T-helper 22 cell (primary cell): ENCODE measurements around the gene ANKRD33B.

Experiments
- DNase-seq: peaks from one replicate; pipeline ENCODE4 v3.0.0-alpha.2; 2020; ENCODE audit warnings: low read depth

Gene ANKRD33B

DNA sequence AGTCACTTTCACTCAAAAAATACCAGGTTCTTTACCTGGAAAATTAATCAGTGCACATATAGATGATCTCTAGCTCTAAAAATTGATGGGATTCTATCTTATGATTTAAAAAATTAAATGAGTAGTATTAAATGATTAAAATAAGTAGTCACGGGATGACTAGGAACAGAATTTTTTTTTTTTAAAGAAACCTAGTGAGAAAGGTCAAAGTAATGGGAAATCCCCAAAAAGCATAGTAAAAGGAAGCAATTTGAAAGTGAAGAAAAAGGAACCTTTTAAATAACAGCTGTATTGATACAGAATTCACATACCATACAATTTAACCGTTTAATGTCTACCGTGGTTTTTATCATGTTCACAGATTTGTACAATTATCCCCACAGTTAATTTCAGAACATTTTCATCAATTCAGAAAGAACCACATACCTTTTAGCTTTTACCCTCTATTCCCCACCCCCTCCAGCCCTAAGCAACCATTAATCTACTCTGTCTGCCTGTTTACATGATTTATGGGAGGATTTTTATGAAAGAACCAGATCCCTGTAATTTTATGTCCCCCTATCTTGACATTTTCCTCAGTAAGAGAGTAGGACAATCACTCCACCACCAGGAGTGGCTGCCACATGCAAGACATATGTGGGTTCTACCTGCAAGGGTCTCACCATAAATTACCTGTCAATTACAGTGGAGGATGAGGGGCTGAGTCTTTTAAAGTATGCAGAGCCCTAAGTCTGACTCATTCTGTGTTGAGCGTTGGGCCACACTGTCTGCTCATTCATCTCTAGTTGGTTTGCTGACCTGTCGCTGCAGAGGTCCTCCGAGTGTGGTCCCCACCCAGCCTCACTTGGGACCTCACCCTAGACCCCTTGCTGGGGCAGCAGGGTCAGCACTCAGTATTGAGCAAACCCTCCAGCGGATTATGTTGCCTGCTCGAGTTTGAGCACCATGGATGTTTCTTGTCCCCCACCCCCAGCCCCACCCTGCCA, 16.0 kb downstream of the ANKRD33B start:
- DNase-seq = no peak

DNA sequence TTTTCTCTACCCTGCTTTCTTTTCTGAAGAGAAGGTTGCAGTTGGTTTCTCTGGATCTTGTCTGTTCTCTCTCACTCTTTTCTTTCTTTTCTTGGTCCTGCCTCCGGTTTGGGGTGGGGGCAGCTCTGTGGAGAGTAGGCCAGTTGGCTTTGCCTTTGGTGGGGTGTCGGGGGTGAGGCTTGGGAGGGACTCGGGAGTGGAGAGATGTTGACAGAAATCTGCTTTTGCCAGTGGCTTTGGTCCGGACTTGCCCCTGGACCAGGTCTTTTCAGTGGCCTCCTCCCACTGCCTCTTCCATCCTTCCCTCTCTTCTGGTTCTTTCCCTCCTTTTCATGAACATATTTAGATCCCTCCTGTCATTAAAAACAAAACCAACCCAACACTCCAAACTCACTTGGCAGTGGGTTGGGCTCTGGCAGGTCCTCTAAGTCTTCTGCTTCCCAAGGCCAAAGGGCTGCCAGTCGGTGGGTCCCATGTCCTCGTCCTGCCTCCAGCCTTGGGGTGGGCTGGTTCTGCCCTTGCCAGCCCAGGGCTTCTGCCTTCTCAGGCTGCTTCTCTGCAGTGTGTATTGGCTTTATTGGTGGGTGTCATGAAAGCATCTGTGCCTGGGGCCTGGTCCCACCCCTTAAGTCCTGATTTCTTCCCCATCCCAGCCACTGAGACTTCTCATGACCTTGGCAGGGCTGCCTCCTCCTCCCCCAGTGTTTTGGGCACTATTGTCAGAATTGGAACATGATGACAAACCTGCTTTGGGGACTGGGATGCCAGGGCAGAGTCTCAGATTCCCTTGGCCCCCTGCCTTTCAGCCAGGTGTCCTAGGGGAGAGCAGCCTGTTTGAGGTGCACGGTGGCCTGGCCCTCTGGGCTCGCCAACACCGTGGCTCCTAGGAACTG, 16.9 kb downstream of the ANKRD33B start:
- no peak for DNase-seq

DNA sequence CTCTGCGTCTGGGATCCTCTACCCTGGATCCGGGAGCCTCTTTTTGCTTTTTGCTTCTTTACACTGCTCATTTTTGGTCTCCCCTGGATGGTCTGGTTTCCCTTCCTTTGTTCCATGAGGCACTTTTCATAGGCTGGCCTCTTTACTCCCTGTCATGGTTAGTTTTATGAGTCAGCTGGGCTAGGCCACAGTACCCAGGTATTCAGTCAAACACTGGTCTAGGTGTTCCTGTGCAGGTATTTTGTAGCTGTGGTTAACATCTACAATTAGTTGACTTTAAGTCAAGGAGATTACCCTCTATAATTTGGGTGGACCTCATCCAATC, 17.5 kb downstream of the ANKRD33B start:
- no peak for DNase-seq

DNA sequence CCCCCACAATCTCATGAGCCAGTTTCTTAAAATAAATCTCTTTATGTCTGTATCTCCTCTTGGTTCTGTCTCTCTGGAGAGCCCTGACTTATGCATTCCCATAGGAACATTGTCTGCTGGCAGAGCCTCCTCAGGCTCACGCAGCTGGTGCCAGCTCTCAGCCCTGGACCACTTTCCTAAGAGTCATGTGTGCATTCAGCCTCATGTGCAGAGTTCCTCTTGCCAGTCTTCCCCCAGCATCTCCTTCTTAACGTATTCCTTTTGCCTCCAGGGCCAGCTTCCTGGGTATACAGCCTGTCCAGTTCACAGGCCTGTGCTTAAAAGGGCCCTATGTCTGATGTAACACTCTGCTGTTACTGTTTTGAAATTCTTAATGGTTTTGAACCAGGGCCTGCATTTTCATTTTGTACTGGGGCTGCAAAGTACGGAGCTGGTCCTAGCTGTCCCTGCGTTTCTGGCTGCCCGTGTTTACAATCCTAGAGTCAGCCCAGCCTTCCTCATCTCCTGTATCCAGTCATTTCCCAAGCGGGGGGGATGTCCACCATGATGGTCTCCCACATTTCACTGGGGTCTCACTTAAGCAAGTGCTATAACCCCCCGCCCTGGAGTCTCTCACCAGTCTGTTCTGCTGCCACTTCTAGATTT, 18.1 kb downstream of the ANKRD33B start:
- DNase-seq = no peak

DNA sequence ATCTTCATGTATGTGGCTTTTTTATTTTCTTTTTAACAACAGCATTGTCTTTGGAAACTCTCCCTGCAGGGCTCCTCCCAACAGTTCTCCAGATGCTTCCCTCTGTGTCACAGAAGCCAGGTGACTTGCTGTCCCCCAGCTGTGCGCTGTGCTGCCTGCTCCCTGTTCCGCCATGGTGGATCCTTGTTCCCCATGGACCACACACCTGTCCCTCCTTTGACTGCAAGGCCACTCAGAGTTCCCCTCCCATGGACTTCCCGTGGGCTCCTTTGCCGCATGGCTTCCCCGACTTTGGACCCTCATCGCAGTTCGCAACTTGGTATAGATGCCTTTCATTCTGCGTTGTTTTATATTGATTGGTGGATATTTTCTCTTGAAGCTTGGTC, 18.6 kb downstream of the ANKRD33B start:
- DNase-seq = no peak

DNA sequence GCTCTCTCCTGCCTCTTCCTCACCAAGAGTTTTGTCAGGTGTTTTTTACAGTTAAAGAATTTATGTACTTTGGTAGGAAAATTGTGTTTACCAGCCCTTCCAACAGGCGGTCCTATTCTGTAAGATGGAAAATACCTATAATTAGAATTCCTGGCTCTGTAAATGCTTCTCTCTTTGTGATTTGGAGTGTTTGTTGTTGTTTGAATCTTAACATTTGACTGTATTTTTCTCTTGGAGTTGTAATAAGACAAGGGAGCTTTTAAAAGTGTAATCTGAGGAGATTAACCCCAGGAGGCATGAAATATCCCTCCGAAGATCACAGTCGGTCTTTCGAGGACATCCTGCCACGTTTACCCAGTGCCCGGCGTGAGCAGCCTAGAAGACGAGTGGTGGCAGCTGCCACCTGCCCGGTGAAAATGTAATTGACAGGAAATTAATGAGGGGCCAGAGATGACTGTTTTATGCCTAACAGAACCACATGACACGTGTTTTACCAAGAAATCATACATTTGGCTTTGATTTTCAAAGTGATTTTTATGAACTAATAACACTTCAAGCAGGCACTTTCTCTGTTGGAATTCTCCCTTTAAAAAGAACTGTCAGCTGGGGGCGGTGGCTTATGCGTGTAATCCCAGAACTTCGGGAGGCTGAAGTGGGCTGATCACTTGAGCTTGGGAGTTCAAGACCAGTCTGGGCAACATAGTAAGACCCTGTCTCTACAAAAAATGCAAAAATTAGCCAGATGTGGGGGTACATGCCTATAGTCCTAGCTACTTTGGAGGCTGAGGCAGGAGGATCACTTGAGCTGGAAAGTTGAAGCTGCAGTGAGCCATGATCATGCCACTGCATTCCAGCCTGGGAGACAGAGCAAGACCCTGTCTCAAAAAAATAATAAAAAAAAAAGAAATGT, 20.0 kb downstream of the ANKRD33B start:
- no peak for DNase-seq

DNA sequence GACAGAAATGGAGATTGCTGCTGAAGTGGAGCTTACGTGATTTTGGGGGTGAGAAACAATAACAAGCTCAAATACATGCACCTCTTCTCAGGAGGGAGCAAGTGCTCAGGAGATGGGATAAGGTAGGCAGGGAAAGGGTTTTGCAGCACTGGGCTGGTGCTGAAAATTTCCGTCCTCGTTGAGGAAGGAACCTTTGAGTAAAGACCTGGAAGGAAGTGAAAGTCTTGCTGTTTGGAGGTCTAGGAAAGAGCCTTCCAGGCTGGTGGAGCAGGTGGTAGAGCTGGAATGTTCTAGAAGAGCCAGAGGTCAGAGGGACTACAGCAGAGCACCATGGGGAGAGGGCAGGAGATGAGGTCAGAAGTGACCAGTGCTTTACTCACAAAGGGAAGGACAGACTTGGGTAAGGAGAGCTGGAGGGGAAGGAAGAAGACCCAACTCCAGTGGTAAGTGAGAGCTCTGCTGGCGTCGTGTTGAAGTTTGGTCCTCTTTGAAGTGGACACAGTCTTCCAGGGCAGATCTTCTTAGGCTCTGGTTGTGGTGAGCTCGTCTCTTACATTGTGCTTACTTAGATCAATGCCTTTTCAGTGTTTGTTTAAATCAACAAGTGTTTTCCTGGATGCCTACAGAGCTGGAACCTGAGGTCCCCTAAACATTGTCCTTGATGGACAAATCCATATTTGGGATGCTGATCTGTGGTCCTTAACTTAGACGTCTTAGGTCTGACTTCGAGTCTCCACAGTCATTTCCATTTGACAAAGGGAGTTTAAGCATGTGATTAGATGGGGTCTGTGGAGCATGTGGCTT, 21.0 kb downstream of the ANKRD33B start:
- DNase-seq = no peak

DNA sequence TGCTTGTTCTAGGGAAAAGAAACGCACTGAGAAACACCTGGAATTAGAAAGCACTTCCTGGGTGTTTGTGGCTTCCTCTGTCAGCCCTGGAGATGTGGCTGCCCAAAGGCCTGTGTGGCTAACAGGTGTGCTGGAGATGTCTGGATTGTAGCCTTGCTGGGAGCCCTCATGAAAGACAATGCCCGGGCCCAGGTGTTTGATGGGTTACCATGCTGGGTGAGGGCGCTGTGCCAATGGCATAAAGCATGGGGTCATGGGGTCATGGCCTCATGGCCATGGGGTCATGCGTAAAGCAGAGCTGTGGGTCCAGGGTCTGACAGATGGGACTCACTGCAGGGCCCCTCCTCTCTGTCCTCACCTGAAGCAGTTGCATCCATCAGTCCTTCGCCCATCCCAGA, 21.6 kb downstream of the ANKRD33B start:
- DNase-seq = no peak

DNA sequence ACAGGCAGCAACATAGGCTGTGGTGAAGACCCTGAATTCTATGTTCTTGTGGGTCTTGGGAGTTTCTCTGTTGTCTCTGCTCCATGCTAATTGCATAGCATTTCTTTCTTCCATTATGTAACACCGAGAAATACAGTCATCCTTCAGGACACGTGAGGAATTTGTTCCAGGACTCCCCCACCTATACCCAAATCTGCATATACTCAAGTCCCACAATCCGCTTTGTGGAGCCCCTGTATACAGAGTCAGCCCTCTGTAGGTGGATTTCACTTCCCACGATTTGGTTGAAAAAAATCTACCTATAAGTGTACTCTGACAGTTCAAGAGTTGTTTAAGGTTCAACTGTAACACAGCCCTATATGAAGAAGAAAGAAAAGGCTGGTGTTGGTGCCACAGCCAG, 22.1 kb downstream of the ANKRD33B start:
- DNase-seq = no peak

DNA sequence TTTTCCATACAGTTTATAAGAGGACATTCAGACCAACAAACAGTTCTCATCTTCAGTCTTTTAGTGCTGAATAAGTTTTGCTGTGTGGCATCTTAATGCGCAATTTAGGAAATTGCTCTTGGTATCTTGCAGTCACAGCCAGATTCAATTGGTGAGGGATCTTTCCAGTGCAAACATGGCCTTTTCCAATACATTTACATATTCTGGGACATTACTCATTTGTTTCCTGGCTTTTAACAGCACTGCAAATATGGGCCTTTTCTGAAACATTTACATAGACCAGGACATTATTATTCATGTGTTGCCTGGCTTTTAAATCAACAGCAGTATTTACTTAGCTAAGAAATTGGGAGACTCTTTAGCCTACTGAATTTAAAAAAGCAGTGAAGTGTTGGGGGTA, 22.7 kb downstream of the ANKRD33B start:
- DNase-seq = no peak

DNA sequence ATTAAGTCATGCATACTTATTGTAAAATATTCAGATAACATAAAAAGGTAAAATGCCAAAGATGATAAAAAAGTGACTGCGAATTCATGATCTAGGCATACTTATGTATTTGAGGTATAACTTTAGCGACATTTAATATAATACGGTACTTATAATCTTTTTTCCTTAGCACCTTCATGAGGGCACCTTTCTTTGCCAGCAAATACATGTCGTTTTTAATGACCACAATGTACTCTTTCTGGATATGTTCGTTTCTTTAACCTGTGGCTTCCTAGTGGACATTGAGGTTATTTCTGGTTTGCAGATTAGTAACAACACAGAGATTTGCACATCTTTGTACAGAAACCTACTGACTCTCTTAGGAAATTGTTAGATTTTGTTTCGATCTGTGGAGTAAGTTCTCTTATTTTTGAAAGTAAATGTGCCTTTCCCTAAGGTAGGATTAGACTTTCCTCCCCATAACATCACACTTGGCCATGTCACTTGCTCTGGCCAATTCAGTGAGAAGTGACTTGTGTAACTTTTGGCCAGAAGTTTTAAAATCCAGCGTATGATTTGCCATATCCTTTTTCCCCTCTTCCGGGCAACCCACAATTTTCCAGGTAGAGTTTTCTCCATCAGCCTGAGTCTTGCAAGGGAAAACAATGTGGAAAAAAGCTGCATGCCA, 24.4 kb downstream of the ANKRD33B start:
- DNase-seq = no peak

DNA sequence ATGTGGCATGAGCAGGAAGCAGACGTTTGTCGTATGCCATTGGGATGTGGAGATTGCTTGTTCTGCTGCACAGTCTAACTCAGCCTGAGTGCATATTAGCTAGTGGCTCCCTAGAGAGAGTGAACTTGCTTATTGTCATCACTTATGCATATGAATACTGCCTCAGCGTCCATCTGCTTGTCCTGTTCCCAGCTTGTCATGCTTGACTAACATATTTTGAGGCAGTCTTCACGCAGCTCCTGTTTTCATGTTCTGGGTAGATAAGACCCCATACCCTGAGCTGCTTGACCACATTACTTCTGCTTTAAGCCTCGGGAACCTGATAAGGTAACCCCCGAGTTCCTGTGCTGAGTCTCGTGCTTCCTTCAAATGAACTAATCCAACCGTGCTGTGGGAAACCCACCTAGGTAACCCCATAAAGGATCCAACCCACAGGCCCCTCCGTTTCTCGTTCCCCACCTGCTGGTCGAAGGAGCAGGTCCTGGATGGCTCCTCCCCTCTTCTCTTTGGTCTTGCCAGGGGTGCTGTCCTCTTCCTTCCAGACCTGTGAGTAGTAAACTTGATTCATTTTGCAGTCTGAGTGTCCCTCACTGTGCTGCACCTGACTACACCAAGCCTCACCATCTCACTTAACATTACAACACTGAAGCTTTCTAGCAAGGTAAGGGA, 25.0 kb downstream of the ANKRD33B start:
- DNase-seq = no peak

DNA sequence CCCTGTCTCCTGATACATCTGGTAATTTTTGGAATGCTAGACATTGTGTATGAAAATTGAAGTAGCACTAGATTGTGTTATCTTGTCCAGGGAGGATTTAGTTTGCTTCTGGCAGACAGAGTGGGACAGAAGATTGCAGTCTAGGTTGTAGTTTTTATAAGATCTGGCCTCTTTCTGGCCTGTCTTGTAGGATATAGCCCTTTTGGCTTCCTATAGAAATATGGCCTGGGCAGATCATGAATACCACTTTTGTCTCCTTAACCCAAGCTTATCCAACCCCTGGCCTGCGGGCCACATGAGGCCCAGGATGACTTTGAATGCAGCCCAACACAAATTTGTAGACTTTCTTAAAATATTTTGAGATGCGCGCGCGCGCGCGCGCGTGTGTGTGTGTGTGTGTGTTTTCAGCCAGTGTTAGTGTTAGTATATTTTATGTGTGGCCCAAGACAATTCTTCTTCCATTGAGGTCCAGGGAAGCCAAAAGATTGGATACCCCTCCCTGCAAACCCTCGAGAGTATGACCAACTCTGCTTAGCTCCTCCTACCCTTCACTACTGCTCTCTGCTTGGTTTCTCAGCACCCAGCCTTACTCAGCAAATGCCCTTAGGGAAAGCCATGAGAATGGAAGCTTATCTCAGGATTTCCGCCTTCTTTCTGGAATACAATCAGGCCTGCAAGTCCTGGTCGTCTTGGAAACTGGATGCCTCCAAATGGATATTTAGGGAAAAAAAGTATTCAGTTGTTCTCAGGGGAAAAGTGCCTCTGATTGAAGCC, 26.5 kb downstream of the ANKRD33B start:
- no peak for DNase-seq

DNA sequence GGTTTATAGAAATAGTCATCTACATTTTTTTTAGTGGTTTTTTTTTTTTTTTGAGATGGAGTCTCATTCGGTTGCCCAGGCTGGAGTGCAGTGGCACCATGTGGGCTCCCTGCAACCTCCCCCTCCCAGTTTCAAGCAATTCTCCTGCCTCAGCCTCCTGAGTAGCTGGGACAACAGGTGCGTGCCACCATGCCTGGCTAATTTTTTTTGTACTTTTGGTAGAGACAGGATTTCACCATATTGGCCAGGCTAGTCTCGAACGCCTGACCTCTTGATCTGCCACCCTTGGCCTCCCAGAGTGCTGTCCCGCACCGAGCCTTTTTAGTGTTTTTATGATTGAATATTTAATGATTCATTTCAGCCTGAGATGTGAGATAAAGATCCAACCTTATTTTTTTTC, 27.3 kb downstream of the ANKRD33B start:
- no peak for DNase-seq

DNA sequence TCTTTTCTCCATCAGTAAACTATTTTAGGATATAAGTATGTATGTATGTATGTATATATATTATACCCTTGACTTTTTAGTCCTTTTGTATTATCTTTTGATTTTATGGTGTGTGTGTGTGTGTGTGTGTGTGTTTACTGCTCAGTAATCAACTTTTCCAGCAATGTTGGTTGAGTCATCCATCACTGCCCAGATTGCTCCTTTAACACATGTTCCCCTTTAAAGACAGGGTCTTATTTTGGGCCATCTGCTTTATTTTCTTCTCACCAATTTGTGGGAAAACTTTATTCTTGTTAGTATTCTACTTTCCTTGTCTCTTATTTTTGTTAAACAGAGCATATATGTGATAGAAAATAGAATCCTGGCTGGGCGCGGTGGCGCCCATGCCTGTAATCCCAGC, 28.1 kb downstream of the ANKRD33B start:
- DNase-seq = no peak

DNA sequence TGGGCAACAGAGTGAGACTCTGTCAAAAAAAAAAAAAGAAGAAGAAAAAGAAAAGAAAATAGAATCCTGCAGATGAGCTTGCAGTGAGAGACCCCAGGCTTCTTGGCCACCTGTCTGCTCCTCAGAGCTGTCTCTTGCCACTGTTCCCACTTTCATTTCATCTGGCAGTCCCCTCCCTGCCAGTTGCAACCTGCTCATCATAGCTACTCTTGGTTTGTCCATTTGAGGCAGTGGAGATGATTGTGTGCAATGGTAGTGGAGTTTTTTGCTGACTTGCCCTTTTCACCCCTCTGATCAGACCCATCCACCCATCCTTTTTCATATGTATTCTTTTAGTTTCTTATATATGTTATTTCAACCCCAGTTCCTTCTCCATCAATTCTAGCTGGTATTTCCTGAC, 28.7 kb downstream of the ANKRD33B start:
- DNase-seq = no peak

DNA sequence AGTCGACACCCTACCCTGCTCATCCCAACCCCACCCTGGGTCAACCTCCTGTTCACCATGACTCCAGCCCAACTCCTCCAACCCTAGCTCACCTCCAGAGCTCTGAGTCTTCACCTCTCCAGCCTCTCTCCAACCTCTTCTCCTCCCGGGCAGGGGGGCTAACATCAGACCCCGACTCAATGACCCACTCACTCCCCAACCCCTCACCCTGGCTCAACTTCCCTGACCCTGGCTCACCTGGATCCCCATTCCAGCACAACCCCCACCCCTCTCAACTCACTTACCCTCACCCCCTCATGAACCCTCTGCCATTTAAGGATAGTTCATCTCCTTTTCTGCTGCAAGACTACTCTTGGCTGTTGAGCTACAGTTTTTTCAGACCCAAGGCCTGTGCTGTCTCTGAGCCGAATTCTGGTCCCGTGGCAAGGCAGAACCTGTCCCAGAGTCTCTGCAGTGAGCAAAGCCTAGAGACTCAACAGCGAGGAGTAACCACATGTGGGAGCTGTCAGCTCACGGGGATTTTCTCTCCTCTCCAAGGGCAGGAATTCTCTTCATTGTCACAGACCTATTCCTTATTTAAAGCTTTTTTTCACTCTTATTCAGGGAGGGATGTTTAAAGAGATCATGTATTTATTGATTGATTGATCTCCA, 29.8 kb downstream of the ANKRD33B start:
- DNase-seq = no peak

DNA sequence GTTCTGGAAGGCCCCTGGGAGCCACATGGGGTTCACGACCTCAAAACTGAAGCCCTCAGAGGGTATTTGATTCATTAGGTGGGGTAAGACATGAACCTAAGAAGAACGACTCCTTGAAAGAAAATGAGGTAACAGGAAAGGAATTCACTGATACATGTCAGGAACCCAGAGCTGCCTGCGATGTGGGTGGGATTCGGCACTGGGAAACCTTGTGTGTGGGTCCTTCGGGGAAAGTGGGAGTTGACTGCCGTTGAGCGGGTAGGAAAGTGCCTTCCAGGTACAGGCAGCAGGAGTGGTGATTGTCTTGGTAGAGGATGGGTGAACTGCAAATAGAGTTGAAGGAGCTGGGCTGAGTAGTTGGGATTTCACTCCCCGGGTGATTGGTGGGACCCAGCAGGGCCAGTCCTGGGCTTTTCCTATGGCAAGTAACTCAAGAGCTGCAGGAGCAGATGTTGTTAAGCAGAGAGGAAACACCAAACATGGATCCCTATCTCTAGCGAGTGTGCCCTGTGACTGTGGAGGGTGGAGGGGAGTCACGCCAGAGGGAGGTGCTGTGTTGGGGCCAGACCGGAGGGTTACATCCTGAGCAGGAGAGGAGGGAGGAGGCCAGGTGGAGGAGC, 30.8 kb downstream of the ANKRD33B start:
- DNase-seq = no peak
